NB4 (cell line): ENCODE measurements around the gene TBC1D1.

Source experiments
- DNase-seq: peaks from one replicate; pipeline ENCODE4 v3.0.0; 2010; ENCODE audit warnings: low read depth
- H3K4me3 ChIP-seq: one replicate; pipeline ENCODE4 v1.5.1; 2011; ENCODE audit warnings: mild to moderate bottlenecking, low read depth, low read length, moderate library complexity
- MYC ChIP-seq: IDR thresholded peaks from 2 replicates; pipeline ENCODE4 v1.6.1; 2011; ENCODE audit warnings: low read depth, low read length
- POLR2A ChIP-seq: IDR thresholded peaks from 2 replicates; pipeline ENCODE4 v1.6.1; 2011; ENCODE audit warnings: mild to moderate bottlenecking; ENCODE audit not compliant: insufficient read length; ENCODE audit errors: extremely low read depth
- TF ChIP-seq, protein P1 (sequence below): IDR thresholded peaks from 2 replicates; pipeline ENCODE4 v1.6.1; 2011; ENCODE audit warnings: low read depth, low read length
- TF ChIP-seq, protein P2 (sequence below): IDR thresholded peaks from one replicate; pipeline ENCODE4 v1.5.1; 2012; ENCODE audit warnings: low read depth, low read length

The TBC1D1 gene

DNA sequence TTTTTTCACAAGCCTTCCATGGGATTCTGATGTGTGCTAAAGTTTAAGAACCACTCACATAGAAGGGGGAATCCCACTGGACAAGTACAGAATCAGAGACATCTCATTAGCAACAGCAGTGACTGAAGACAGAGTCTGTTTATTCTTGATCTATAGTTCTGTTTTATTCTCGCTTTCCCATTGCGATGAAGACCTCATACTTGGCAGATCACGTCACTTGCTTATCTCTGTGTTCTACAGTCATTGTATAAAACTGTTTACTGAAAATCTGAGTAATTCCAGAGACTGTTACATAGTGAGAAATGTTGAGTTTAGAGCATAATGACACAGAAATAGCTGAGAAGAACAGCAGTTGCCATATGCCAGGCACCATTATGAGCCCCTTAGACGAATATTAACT is 254.9 kb downstream of the TBC1D1 start:
- TF ChIP-seq, protein P1, sequence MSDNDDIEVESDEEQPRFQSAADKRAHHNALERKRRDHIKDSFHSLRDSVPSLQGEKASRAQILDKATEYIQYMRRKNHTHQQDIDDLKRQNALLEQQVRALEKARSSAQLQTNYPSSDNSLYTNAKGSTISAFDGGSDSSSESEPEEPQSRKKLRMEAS = no peak
- no peak for DNase-seq
- H3K4me3 ChIP-seq = no peak overlapping the region

DNA sequence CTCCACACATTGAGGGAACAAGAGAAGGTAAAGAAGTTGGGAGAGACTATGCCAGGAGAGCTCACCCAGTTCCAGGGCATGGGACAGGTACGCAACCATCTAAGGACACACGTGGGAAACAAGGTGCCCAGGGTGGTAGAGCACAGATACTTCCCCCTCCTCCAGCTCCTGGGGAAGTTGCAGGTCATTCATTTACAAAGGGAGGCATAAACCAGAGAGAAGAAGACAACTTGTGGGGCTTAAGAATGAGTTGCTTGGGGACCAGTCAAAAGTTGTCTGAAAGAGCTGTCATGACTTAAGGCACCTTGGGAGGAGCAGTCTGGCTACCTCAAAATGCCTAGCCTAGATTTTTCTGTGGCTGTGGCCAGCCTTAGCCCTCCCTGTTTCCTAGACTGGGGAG is 255.5 kb downstream of the TBC1D1 start:
- TF ChIP-seq POLR2A (no peak), MYC (no peak)
- TF ChIP-seq, protein P2, sequence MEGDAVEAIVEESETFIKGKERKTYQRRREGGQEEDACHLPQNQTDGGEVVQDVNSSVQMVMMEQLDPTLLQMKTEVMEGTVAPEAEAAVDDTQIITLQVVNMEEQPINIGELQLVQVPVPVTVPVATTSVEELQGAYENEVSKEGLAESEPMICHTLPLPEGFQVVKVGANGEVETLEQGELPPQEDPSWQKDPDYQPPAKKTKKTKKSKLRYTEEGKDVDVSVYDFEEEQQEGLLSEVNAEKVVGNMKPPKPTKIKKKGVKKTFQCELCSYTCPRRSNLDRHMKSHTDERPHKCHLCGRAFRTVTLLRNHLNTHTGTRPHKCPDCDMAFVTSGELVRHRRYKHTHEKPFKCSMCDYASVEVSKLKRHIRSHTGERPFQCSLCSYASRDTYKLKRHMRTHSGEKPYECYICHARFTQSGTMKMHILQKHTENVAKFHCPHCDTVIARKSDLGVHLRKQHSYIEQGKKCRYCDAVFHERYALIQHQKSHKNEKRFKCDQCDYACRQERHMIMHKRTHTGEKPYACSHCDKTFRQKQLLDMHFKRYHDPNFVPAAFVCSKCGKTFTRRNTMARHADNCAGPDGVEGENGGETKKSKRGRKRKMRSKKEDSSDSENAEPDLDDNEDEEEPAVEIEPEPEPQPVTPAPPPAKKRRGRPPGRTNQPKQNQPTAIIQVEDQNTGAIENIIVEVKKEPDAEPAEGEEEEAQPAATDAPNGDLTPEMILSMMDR = no peak
- TF ChIP-seq, protein P1 = no peak
- H3K4me3 ChIP-seq = no peak overlapping the region
- no peak for DNase-seq

DNA sequence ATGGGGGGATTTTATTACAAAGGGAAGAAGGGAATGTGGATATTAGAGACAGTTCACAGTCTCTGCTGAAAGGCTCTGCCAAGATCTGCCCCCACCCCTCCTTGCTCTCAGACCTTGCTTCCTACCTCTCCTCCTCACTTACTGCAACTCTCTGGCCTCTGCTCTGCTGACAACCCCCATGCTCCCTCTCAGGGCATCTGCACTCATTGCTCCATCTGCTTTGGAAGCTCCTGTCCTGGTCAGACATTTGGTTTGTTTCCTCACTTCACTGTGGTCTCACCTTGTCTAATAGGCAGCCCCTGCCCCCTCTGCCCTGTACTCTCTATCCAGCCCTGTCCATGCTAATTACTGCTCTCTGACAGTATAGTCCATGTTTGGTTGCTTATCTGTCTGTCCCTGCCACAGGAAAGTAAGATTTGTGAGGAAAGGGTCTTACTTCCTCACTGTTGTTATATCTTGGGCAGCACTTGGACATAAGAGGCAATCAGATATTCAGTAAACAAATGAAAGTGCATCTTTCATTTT is 258.6 kb downstream of the TBC1D1 start:
- no peak for DNase-seq
- no peak overlapping the region for H3K4me3 ChIP-seq
- TF ChIP-seq POLR2A (no peak), MYC (no peak)
- TF ChIP-seq, protein P2 = no peak
- TF ChIP-seq, protein P1 = no peak

DNA sequence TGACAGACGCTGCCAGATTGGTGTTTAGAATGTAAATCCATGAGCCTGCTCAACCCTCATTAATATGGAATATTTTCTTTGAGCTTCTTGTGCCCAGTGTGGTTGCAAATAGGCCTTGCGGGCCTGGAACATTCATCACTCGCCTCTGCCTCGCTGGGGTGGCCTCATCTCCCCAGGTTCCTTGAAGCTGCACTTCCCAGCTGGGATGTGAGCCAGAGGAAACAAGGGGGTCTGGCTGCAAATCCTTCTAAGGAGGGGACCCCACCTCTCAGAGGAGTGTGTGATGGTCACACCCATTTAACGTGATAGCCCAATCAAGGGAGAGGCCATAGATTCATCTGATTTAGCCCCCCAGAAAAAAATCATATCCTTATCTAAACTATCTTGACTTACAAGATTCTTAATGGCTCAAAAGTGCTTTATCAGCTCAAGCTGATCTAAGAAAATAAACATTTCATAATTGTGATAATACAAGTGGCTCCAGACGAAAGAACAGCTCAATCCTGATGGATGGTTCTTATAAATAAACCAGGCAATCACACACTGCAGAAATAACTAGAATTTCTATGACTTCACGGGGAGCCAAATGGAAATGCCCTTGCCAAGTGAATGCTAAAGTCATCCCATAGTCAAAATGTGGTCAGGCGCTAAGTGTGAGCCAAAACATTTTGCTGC is 259.2 kb downstream of the TBC1D1 start:
- no peak overlapping the region for H3K4me3 ChIP-seq
- no peak for DNase-seq
- TF ChIP-seq MYC = no peak

DNA sequence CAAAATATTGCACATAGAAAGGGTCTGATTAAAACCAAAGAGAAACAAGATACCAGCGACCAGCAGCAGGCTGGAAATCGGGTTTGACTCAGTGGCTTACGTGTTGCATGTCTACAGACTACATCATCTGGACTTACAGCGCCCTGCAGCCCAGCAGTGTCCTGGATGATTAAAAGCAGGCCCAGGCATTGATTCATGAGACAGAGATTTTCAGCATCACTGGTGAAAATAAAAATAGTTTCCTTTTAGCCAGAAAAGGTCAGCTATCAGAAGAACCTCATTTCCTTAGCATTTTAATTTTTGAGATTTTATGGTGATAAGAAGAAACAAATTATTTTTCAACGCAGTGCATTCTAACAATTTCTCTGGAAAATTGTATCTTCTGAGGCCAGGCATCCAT is 259.9 kb downstream of the TBC1D1 start:
- no peak for DNase-seq
- H3K4me3 ChIP-seq = no peak overlapping the region
- TF ChIP-seq POLR2A (no peak), MYC (no peak)
- TF ChIP-seq, protein P1 = no peak
- TF ChIP-seq, protein P2 = no peak

DNA sequence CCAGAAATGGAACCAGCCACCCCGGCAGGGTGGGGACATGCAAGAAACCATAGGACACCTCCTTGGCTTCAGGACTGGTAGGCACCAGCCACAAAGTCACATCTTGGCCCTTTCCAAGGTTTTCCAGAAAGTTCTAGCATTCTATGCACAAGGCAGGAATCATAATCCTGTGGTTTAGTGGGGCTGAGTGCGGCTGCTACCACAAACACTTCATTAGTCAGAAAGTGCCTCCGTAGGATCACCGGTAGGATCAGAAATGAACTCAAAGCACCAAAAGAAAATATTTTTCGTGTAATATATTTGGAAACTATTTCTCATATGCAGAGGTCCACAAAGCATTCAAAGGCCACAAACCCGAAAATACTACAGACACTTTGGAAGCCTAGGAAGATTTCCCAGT is 261.0 kb downstream of the TBC1D1 start:
- no peak overlapping the region for H3K4me3 ChIP-seq
- TF ChIP-seq, protein P2 = no peak
- TF ChIP-seq POLR2A = no peak
- TF ChIP-seq MYC = no peak
- TF ChIP-seq, protein P1 = no peak
- no peak for DNase-seq

DNA sequence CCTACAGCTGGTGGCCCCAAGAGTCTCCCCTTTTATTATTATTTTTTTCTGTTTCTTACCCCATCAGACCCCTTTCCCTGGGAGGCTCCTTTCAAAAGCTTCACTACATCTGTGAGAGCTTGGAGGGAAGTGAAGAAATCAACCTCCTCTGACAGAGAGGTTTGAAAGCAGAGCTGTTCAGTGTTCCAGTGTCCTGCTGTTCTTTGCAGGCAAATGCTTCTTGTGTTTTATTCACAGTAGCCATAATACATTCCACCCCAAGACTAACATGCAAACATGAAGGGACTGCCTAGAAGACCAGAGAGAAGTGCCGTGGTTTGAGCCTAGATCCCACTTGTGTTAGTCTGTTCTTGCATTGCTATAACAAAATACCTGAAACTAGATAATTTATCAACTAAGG is 261.4 kb downstream of the TBC1D1 start:
- H3K4me3 ChIP-seq = no peak overlapping the region
- no peak for DNase-seq
- TF ChIP-seq, protein P2 = no peak
- TF ChIP-seq, protein P1 = no peak
- no peak for TF ChIP-seq MYC
- TF ChIP-seq POLR2A = no peak
